GM23338 (cell line): ENCODE data around the gene TMEM176B. TPM values are rescaled to one million over a fixed set of nuclear protein-coding genes. Genes with fewer than 3 reads are reported as not detected.

Experiments used
- ATAC-seq: fragments of 200-7000 bp; cut with Tn5 transposase; 3 replicates; pipeline ENCODE4 v1.9.1; 2020
- DNase-seq: peaks from one replicate; pipeline ENCODE4 v3.0.0-alpha.2; 2015; ENCODE audit warnings: low spot score
- H2AFZ ChIP-seq: fragments of 200-600 bp; sonication (generic); 2 replicates; pipeline ENCODE4 v1.8.0; 2016; ENCODE audit warnings: antibody characterized with exemption, mild to moderate bottlenecking, moderate library complexity
- H3F3A ChIP-seq: fragments of 200-600 bp; sonication (generic); replicated peaks from 2 replicates; pipeline ENCODE4 v1.8.0; 2017; ENCODE audit warnings: antibody characterized with exemption, mixed run types, low read depth
- H3K27ac ChIP-seq: fragments of 200-600 bp; sonication (generic); 2 replicates; pipeline ENCODE4 v1.6.1; 2016; ENCODE audit warnings: low read depth
- H3K27me3 ChIP-seq: fragments of 200-600 bp; sonication (generic); 2 replicates; pipeline ENCODE4 v1.8.0; 2016; ENCODE audit warnings: mild to moderate bottlenecking, mixed run types, moderate library complexity; ENCODE audit not compliant: insufficient read depth
- H3K36me3 ChIP-seq: fragments of 200-600 bp; sonication (generic); 2 replicates; pipeline ENCODE4 v1.8.0; 2016; ENCODE audit warnings: mild to moderate bottlenecking; ENCODE audit not compliant: insufficient read depth
- H3K4me1 ChIP-seq: fragments of 200-600 bp; sonication (generic); 2 replicates; pipeline ENCODE4 v1.8.0; 2016; ENCODE audit warnings: mild to moderate bottlenecking, moderate library complexity; ENCODE audit not compliant: insufficient read depth
- H3K4me2 ChIP-seq: fragments of 200-600 bp; sonication (generic); 2 replicates; pipeline ENCODE4 v1.7.1; 2017; ENCODE audit warnings: mixed run types
- H3K4me3 ChIP-seq: fragments of 200-600 bp; sonication (generic); 2 replicates; pipeline ENCODE4 v1.6.1; 2016; ENCODE audit warnings: mixed run types
- H3K79me2 ChIP-seq: fragments of 200-600 bp; sonication (generic); replicated peaks from 2 replicates; pipeline ENCODE4 v1.8.0; 2017; ENCODE audit warnings: mild to moderate bottlenecking; ENCODE audit not compliant: insufficient read depth
- H3K9me2 ChIP-seq: fragments of 200-600 bp; sonication (generic); 2 replicates; pipeline ENCODE4 v1.8.0; 2017; ENCODE audit not compliant: insufficient read depth
- H4K20me1 ChIP-seq: fragments of 200-600 bp; sonication (generic); replicated peaks from 2 replicates; pipeline ENCODE4 v1.8.0; 2017; ENCODE audit warnings: mild to moderate bottlenecking; ENCODE audit not compliant: insufficient read depth
- H3K27ac Mint-ChIP-seq: 2 replicates; pipeline ENCODE4 v1.8.0; 2020; ENCODE audit warnings: inconsistent platforms, mild to moderate bottlenecking, moderate library complexity, mixed read lengths
- H3K27me3 Mint-ChIP-seq: 3 replicates; pipeline ENCODE4 v1.8.0; 2022; ENCODE audit warnings: low read depth, mild to moderate bottlenecking, moderate library complexity, mixed read lengths, inconsistent platforms; ENCODE audit not compliant: insufficient read depth, poor library complexity
- H3K36me3 Mint-ChIP-seq: 3 replicates; pipeline ENCODE4 v1.8.0; 2021; ENCODE audit warnings: low read depth, mild to moderate bottlenecking, inconsistent platforms, moderate library complexity, mixed read lengths
- H3K4me1 Mint-ChIP-seq: 3 replicates; pipeline ENCODE4 v1.8.0; 2020; ENCODE audit warnings: mild to moderate bottlenecking, inconsistent platforms, mixed read lengths
- H3K4me3 Mint-ChIP-seq: 3 replicates; pipeline ENCODE4 v1.8.0; 2021; ENCODE audit warnings: moderate library complexity, mild to moderate bottlenecking, inconsistent platforms, mixed read lengths
- H3K9me3 Mint-ChIP-seq: 3 replicates; pipeline ENCODE4 v1.8.0; 2020; ENCODE audit warnings: moderate library complexity, mild to moderate bottlenecking, inconsistent platforms, mixed read lengths
- CREB1 ChIP-seq: fragments of 250-450 bp; sonication (Bioruptor Pico); IDR thresholded peaks from 2 replicates; pipeline ENCODE4 v1.5.0; 2020; ENCODE audit warnings: low read depth, mild to moderate bottlenecking, moderate library complexity
- CTCF ChIP-seq, 2 experiments: fragments of 200-600 bp in 1 of 2; sonication (generic) in 1 of 2; conservative IDR thresholded peaks; 2 replicates each; pipeline versions ENCODE4 v1.5.1 to v1.6.1; 2016 to 2017; ENCODE audit warnings: antibody characterized with exemption in 2 of 2, low read depth in 2 of 2, mild to moderate bottlenecking in 2 of 2, moderate library complexity in 1 of 2
- ETS1 ChIP-seq: IDR thresholded peaks from 2 replicates; pipeline ENCODE4 v1.6.1; 2016; ENCODE audit warnings: antibody characterized with exemption
- EZH2 ChIP-seq: fragments of 200-600 bp; sonication (generic); IDR thresholded peaks from one replicate; pipeline ENCODE4 v1.8.0; 2017; ENCODE audit warnings: antibody characterized with exemption, mild to moderate bottlenecking, low read depth; ENCODE audit not compliant: unreplicated experiment
- EZH2phosphoT487 ChIP-seq: fragments of 200-600 bp; sonication (generic); IDR thresholded peaks from one replicate; pipeline ENCODE4 v1.8.1; 2018; ENCODE audit warnings: antibody characterized with exemption; ENCODE audit not compliant: unreplicated experiment
- JUNB ChIP-seq: IDR thresholded peaks from one replicate; pipeline ENCODE4 v1.6.1; 2016; ENCODE audit warnings: antibody characterized with exemption; ENCODE audit not compliant: unreplicated experiment
- NANOG ChIP-seq: IDR thresholded peaks from 2 replicates; pipeline ENCODE4 v1.6.1; 2016; ENCODE audit warnings: antibody characterized with exemption, borderline replicate concordance
- POLR2AphosphoS5 ChIP-seq: IDR thresholded peaks from 2 replicates; pipeline ENCODE4 v1.6.1; 2016; ENCODE audit warnings: antibody characterized with exemption, low read depth
- REST ChIP-seq: IDR thresholded peaks from one replicate; pipeline ENCODE4 v1.6.1; 2018; ENCODE audit warnings: antibody characterized with exemption; ENCODE audit not compliant: unreplicated experiment
- STAT1 ChIP-seq: IDR thresholded peaks from one replicate; pipeline ENCODE4 v1.6.1; 2016; ENCODE audit warnings: antibody characterized with exemption; ENCODE audit not compliant: unreplicated experiment
- ZNF114 ChIP-seq: fragments of 250-450 bp; sonication (Bioruptor Pico); IDR thresholded peaks from 2 replicates; pipeline ENCODE4 v1.5.0; 2020; ENCODE audit warnings: mild to moderate bottlenecking, moderate library complexity
- ZNF331 ChIP-seq: fragments of 250-450 bp; sonication (Bioruptor Pico); IDR thresholded peaks from 2 replicates; pipeline ENCODE4 v1.5.0; 2020; ENCODE audit warnings: low read depth, mild to moderate bottlenecking, moderate library complexity
- ZNF462 ChIP-seq: fragments of 250-450 bp; sonication (Bioruptor Pico); IDR thresholded peaks from 2 replicates; pipeline ENCODE4 v1.5.0; 2020; ENCODE audit warnings: mild to moderate bottlenecking, moderate library complexity
- polyA plus RNA-seq: library from polyadenylated mRNA; unstranded; fragments of >200 nt; fragmentation: Nextera tagmentation; extraction: Ambion mirVana; gene quantifications from 2 replicates; pipeline ENCODE4 v1.2.1, GENCODE V29; 2016
- total RNA-seq: library from RNA; depleted of rRNA; stranded (reverse); fragments of >200 nt; shearing (Covaris generic); gene quantifications from 2 replicates; pipeline ENCODE4 v1.2.3, GENCODE V29; 2014

Gene TMEM176B
- total and polyA plus RNA-seq, 2 experiments from 2014 or later: 0.35 to 0.42 TPM

GRCh38 chr7:150845421-150845861 lies 45.3 kb upstream of the TMEM176B start:
- no peaks in the 10 kb centered on the region for H3K9me3 Mint-ChIP-seq
- no peaks in the 10 kb centered on the region for H3F3A ChIP-seq
- no peaks in the 10 kb centered on the region for H3K9me2 ChIP-seq
- no peak overlapping the region for H3K4me3 ChIP-seq
- H3K27ac ChIP-seq: no peak overlapping the region
- no peak for TF ChIP-seq JUNB
- no peak for TF ChIP-seq EZH2
- no peak for TF ChIP-seq NANOG
- no peak for TF ChIP-seq ETS1
- no peak for TF ChIP-seq ZNF331 (CRISPR knock-in tag)
- no peak for TF ChIP-seq ZNF114 (CRISPR knock-in tag)
- TF ChIP-seq STAT1: no peak
- TF ChIP-seq ZNF462 (CRISPR knock-in tag): no peak
- TF ChIP-seq EZH2phosphoT487: no peak
- TF ChIP-seq CTCF (conservative IDR thresholded peaks at IDR 0.05; ENCODE audit: low read depth in 2 of 2): no peak
- no peak for TF ChIP-seq REST
- no peak for TF ChIP-seq POLR2AphosphoS5
- no peak for TF ChIP-seq CREB1 (CRISPR knock-in tag)
- H2AFZ ChIP-seq: no peak overlapping the region
- no peak overlapping the region for H3K4me3 Mint-ChIP-seq
- no peaks in the 10 kb centered on the region for H3K36me3 Mint-ChIP-seq
- no peaks in the 10 kb centered on the region for H3K4me1 ChIP-seq
- no peaks in the 10 kb centered on the region for H4K20me1 ChIP-seq
- no peak overlapping the region for H3K4me2 ChIP-seq
- peaks cover 10% of the 10 kb centered on the region for H3K27me3 Mint-ChIP-seq
- no peaks in the 10 kb centered on the region for H3K4me1 Mint-ChIP-seq
- no peaks in the 10 kb centered on the region for H3K36me3 ChIP-seq
- no peak overlapping the region for H3K27ac Mint-ChIP-seq
- DNase-seq (no peak), ATAC-seq (no peak)
- no peaks in the 10 kb centered on the region for H3K27me3 ChIP-seq
- no peaks in the 10 kb centered on the region for H3K79me2 ChIP-seq
